IMR-90 (cell line): ENCODE data around the gene AVP. TPM values are rescaled to one million over a fixed set of nuclear protein-coding genes. Genes with fewer than 3 reads are reported as not detected.

Experiments
- ATAC-seq: fragments of 200-7000 bp; cut with Tn5 transposase; 2 replicates; pipeline ENCODE4 v1.9.1; 2020; ENCODE audit warnings: low read depth, mild to moderate bottlenecking, moderate library complexity
- BruUV-seq: library from RNA; stranded (reverse); fragments of 400-500 nt; replicated peaks from 2 replicates; lab custom pipeline; 2021; lab: Mats Ljungman, UMichigan
- CTCF ChIA-PET: fragments of 300-600 bp; formaldehyde crosslinking; extraction: SDS; loops from one replicate; lab custom pipeline; 2021; ENCODE audit warnings: antibody characterized with exemption; lab: Yijun Ruan, JAX
- POLR2A ChIA-PET: fragments of 300-600 bp; sonication (Branson Sonifier 250); formaldehyde crosslinking; loops from one replicate; lab custom pipeline; 2022; ENCODE audit warnings: antibody characterized with exemption; ENCODE audit not compliant: unreplicated experiment; lab: Charles Lee
- DNase-seq: peaks from one replicate; pipeline ENCODE4 v3.0.0; 2013
- H2AFZ ChIP-seq: replicated peaks from 2 replicates; pipeline ENCODE3; 2013; ENCODE audit warnings: low read length, mild to moderate bottlenecking; ENCODE audit not compliant: poor library complexity
- H2AK5ac ChIP-seq: 2 replicates; pipeline ENCODE4 v1.6.1; 2013; ENCODE audit warnings: low read depth, low read length, inconsistent platforms
- H2AK9ac ChIP-seq: replicated peaks from 2 replicates; pipeline ENCODE3; 2013; ENCODE audit warnings: mild to moderate bottlenecking, low read depth, low read length, moderate library complexity; ENCODE audit not compliant: poor library complexity
- H2BK120ac ChIP-seq: 2 replicates; pipeline ENCODE4 v1.6.1; 2013; ENCODE audit warnings: low read depth, low read length, inconsistent platforms
- H2BK15ac ChIP-seq: 3 replicates; pipeline ENCODE4 v1.6.1; 2013; ENCODE audit warnings: low read depth, low read length, inconsistent platforms
- H2BK20ac ChIP-seq: 2 replicates; pipeline ENCODE4 v1.6.1; 2013; ENCODE audit warnings: low read depth, mild to moderate bottlenecking, inconsistent platforms, low read length, moderate library complexity
- H2BK5ac ChIP-seq: 2 replicates; pipeline ENCODE4 v1.6.1; 2013; ENCODE audit warnings: mild to moderate bottlenecking, low read depth, low read length, inconsistent platforms; ENCODE audit not compliant: poor library complexity, severe bottlenecking
- H3K14ac ChIP-seq: replicated peaks from 2 replicates; pipeline ENCODE4 v1.6.1; 2013; ENCODE audit warnings: low read depth, low read length, inconsistent platforms
- H3K18ac ChIP-seq: 2 replicates; pipeline ENCODE4 v1.6.1; 2013; ENCODE audit warnings: low read depth, low read length, control low read depth
- H3K23ac ChIP-seq: 2 replicates; pipeline ENCODE4 v1.6.1; 2013; ENCODE audit warnings: low read depth, low read length, inconsistent platforms
- H3K27ac ChIP-seq: 2 replicates; pipeline ENCODE4 v1.5.1; 2013; ENCODE audit warnings: mild to moderate bottlenecking, control low read depth, low read length; ENCODE audit not compliant: insufficient read depth
- H3K27me3 ChIP-seq: 2 replicates; pipeline ENCODE4 v1.6.1; 2013; ENCODE audit warnings: low read length; ENCODE audit not compliant: control insufficient read depth, insufficient read depth
- H3K36me3 ChIP-seq: 2 replicates; pipeline ENCODE4 v1.6.1; 2013; ENCODE audit warnings: low read length, mixed read lengths; ENCODE audit not compliant: control insufficient read depth, insufficient read depth
- H3K4ac ChIP-seq: 2 replicates; pipeline ENCODE4 v1.6.1; 2013; ENCODE audit warnings: low read depth, low read length, inconsistent platforms
- H3K4me1 ChIP-seq: 2 replicates; pipeline ENCODE4 v1.6.1; 2013; ENCODE audit warnings: low read length, mixed read lengths; ENCODE audit not compliant: control insufficient read depth, insufficient read depth
- H3K4me2 ChIP-seq: 2 replicates; pipeline ENCODE4 v1.6.1; 2013; ENCODE audit warnings: low read depth, mild to moderate bottlenecking, control low read depth, low read length, moderate library complexity
- H3K4me3 ChIP-seq: 2 replicates; pipeline ENCODE4 v1.5.1; 2013; ENCODE audit warnings: low read depth, mild to moderate bottlenecking, control low read depth, low read length, moderate library complexity; ENCODE audit not compliant: insufficient read depth
- H3K56ac ChIP-seq: 2 replicates; pipeline ENCODE4 v1.6.1; 2013; ENCODE audit warnings: low read length, inconsistent platforms; ENCODE audit not compliant: insufficient read depth; ENCODE audit errors: extremely low read depth
- H3K79me1 ChIP-seq, 2 experiments: 2 replicates each; pipeline ENCODE4 v1.6.1; 2013; ENCODE audit warnings: low read length in 2 of 2, inconsistent platforms in 1 of 2, low read depth in 1 of 2
- H3K9ac ChIP-seq: 2 replicates; pipeline ENCODE4 v1.6.1; 2013; ENCODE audit warnings: low read depth, low read length, control low read depth
- H3K9me1 ChIP-seq: 2 replicates; pipeline ENCODE4 v1.6.1; 2013; ENCODE audit warnings: low read length, inconsistent platforms; ENCODE audit not compliant: insufficient read depth
- H3K9me3 ChIP-seq: 2 replicates; pipeline ENCODE4 v1.6.1; 2013; ENCODE audit warnings: low read length; ENCODE audit not compliant: control insufficient read depth, insufficient read depth
- H4K20me1 ChIP-seq: 2 replicates; pipeline ENCODE4 v1.6.1; 2013; ENCODE audit warnings: low read length, inconsistent platforms; ENCODE audit not compliant: insufficient read depth
- H4K5ac ChIP-seq: 2 replicates; pipeline ENCODE4 v1.6.1; 2013; ENCODE audit warnings: mild to moderate bottlenecking, low read depth, low read length, control low read depth
- H4K8ac ChIP-seq, 2 experiments: 2 replicates each; pipeline ENCODE4 v1.6.1; 2013; ENCODE audit warnings: low read depth in 2 of 2, low read length in 2 of 2, control low read depth in 1 of 2, inconsistent platforms in 1 of 2
- H4K91ac ChIP-seq: 2 replicates; pipeline ENCODE4 v1.6.1; 2013; ENCODE audit warnings: low read depth, low read length, inconsistent platforms; ENCODE audit not compliant: insufficient read depth
- BHLHE40 ChIP-seq: fragments of 150-350 bp; IDR thresholded peaks from 2 replicates; pipeline ENCODE4 v1.6.1; 2016; ENCODE audit warnings: mild to moderate bottlenecking, low read depth, low read length
- CEBPB ChIP-seq: IDR thresholded peaks from 2 replicates; pipeline ENCODE4 v1.6.1; 2012; ENCODE audit warnings: low read depth, low read length, improper control_type of control experiment
- CHD1 ChIP-seq: IDR thresholded peaks from 2 replicates; pipeline ENCODE4 v1.6.1; 2012; ENCODE audit warnings: low read depth, low read length, improper control_type of control experiment
- CTCF ChIP-seq: conservative IDR thresholded peaks from 2 replicates; pipeline ENCODE4 v1.5.1; 2012; ENCODE audit warnings: mild to moderate bottlenecking, low read depth, low read length, improper control_type of control experiment
- MAFK ChIP-seq: IDR thresholded peaks from 2 replicates; pipeline ENCODE4 v1.6.1; 2012; ENCODE audit warnings: low read depth, low read length, improper control_type of control experiment
- MAZ ChIP-seq: IDR thresholded peaks from 2 replicates; pipeline ENCODE4 v1.6.1; 2012; ENCODE audit warnings: low read depth, mild to moderate bottlenecking, low read length, improper control_type of control experiment, moderate library complexity, borderline replicate concordance
- MXI1 ChIP-seq: IDR thresholded peaks from 2 replicates; pipeline ENCODE4 v1.6.1; 2012; ENCODE audit warnings: low read depth, mild to moderate bottlenecking, low read length, moderate library complexity, borderline replicate concordance
- NFE2L2 ChIP-seq: fragments of 150-350 bp; IDR thresholded peaks from 2 replicates; pipeline ENCODE4 v1.6.1; 2016; ENCODE audit warnings: low read depth, mild to moderate bottlenecking, low read length
- RAD21 ChIP-seq: IDR thresholded peaks from 2 replicates; pipeline ENCODE4 v1.6.1; 2012; ENCODE audit warnings: low read length, improper control_type of control experiment
- RFX5 ChIP-seq: IDR thresholded peaks from 2 replicates; pipeline ENCODE4 v1.8.0; 2012; ENCODE audit warnings: low read depth, mild to moderate bottlenecking, low read length, moderate library complexity
- SMC3 ChIP-seq: fragments of 150-350 bp; IDR thresholded peaks from 2 replicates; pipeline ENCODE4 v1.6.1; 2016; ENCODE audit warnings: low read depth, mild to moderate bottlenecking, antibody characterized with exemption, low read length, moderate library complexity
- WGBS, 2 experiments: methylation state at CpG; one replicate each; pipeline versions ENCODE4 v1.1.5 to v1.1.7; 2013; ENCODE audit warnings: missing lambda C conversion rate in 2 of 2; ENCODE audit not compliant: insufficient read length in 1 of 2; ENCODE audit errors: extremely low coverage in 2 of 2; 5-methylcytosine and 5-hydroxymethylcytosine counted together
- dilution Hi-C: fragments of 300-500 bp; cut with HindIII; formaldehyde crosslinking; loops from one replicate; pipeline ENCODE4 v1.14.3; 2018; ENCODE audit warnings: low sequenced_read_pairs; ENCODE audit not compliant: unreplicated experiment
- in situ Hi-C: fragments of 300-500 bp; cut with MboI; formaldehyde crosslinking; loops from 3 replicates; pipeline ENCODE4 v1.14.3; 2019; ENCODE audit warnings: low sequenced_read_pairs, inconsistent platforms, mixed read lengths
- intact Hi-C: fragments of 100-400 bp; cut with micrococcal nuclease; formaldehyde crosslinking; loops from 2 replicates; pipeline ENCODE4 v1.10.0; 2022
- polyA plus RNA-seq, 3 experiments: library from polyadenylated mRNA; depleted of rRNA; stranded (reverse); fragments of >200 nt; gene quantifications; 2 replicates each; pipeline ENCODE4 v1.2.3, GENCODE V29; 2012; ENCODE audit warnings: low replicate concordance in 1 of 3
- total RNA-seq: library from RNA; depleted of rRNA; stranded (reverse); fragments of >200 nt; gene quantifications from 2 replicates; pipeline ENCODE4 v1.2.3, GENCODE V29; 2012
- TF ChIP-seq, protein P1 (sequence below): fragments of 150-350 bp; IDR thresholded peaks from 2 replicates; pipeline ENCODE4 v1.6.1; 2016; ENCODE audit warnings: low read depth, mild to moderate bottlenecking, low read length, moderate library complexity, borderline replicate concordance

The AVP gene
- total and polyA plus RNA-seq, 2 of the 4 experiments (the other 2 are of a cell fraction), result not detected

DNA sequence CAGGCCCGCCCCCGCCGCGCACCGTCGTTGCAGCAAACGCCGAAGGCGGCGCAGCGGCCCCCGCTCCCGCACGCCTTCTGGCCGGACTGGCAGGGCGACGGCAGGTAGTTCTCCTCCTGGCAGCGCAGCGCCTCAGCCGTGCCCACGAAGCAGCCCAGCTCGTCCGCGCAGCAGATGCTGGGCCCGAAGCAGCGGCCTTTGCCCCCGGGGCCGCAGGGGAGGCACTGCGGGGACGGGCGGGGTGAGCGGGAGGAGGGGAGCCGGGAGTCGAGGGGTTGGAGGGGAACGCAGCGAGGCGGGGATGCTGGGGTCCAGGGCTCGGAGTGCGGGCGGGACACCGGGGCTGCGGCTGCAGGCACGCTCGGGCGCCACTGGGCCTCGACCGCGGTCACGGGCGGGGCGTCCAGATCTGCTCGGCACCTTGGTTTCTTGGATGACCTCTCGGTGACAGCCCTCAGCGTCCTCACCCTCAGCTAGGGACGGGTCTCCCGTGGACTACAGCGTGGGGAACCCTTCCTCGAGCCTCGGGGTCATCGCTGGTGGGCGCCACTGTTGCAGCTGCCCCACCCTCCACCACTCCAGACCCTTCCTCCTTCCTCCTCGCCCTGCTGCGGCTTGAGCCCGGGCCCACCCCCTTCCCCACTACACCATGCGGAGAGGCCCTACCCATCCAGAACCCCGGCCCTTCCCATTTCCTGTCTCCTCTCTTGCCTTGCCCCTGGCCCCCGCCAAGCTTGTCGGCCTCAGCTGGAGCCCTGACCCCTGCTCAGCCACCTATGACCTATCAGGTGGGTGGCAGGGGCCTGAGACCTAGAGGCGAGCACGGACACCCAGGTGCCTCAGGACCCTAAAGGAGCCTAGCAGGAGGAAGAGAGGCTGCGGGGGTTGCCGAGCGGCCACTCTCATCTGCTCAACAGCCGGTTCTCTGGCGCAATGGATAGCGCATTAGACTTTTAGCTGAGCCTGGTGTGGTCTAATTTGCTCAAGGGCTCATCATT, 1.3 kb downstream of the AVP start:
- intact Hi-C loops, result no loop called here
- ATAC-seq (peak; percentile 38; the same call in 1 of the 2 replicates), DNase-seq (no peak)
- Histone ChIP-seq H4K8ac (no peak overlapping the region), H4K5ac (no peak overlapping the region), H3K18ac (no peak overlapping the region), H2BK15ac (no peak overlapping the region), H3K23ac (no peak overlapping the region), H3K4me2 (no peak overlapping the region), H3K36me3 (no peaks in the 10 kb centered on the region), H2AFZ (peak overlapping the region; percentile 37), H3K27ac (no peak overlapping the region), H3K9ac (no peak overlapping the region), H3K4me1 (no peaks in the 10 kb centered on the region; the same call in 1 of the 2 replicates), H3K4me3 (no peak overlapping the region), H2BK5ac (no peak overlapping the region), H2AK9ac (no peak overlapping the region), H2BK20ac (no peak overlapping the region), H3K14ac (no peak overlapping the region), H3K4ac (no peak overlapping the region), H3K27me3 (peaks cover 51% of the 10 kb centered on the region), H4K20me1 (no peaks in the 10 kb centered on the region), H3K79me1 (no peaks in the 10 kb centered on the region), H4K91ac (no peak overlapping the region), H2BK120ac (no peak overlapping the region), H2AK5ac (no peak overlapping the region), H3K56ac (no peak overlapping the region), H3K9me1 (peaks cover 4% of the 10 kb centered on the region; the same call in 1 of the 2 replicates), H3K9me3 (no peaks in the 10 kb centered on the region; the same call in 1 of the 2 replicates)
- ChIA-PET CTCF (interaction anchor here (0.6 kb wide), 1 partner anchor 39 kb away, joined by 3 read pairs; no protein-coding TSS in a partner anchor), POLR2A (no interaction called here)
- dilution Hi-C loops, result no loop called here
- BruUV-seq, result no TSS peak
- in situ Hi-C loops, result no loop called here
- TF ChIP-seq MAZ (no peak), MXI1 (no peak), CEBPB (no peak), RAD21 (no peak), BHLHE40 (no peak), MAFK (no peak), CTCF (no peak), RFX5 (no peak), CHD1 (no peak), NFE2L2 (no peak), SMC3 (no peak)
- TF ChIP-seq, protein P1, sequence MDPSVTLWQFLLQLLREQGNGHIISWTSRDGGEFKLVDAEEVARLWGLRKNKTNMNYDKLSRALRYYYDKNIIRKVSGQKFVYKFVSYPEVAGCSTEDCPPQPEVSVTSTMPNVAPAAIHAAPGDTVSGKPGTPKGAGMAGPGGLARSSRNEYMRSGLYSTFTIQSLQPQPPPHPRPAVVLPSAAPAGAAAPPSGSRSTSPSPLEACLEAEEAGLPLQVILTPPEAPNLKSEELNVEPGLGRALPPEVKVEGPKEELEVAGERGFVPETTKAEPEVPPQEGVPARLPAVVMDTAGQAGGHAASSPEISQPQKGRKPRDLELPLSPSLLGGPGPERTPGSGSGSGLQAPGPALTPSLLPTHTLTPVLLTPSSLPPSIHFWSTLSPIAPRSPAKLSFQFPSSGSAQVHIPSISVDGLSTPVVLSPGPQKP, result no peak
- WGBS, 2 experiments, result 15% methylated on average over 51 of the region's 76 CpGs; no CpG with 5 or more reads in 1 of the 2 experiments
